Measurements from ENCODE around the gene PROP1.

GRCh38 chr5:177997319-177997670 is 1.3 kb upstream of the PROP1 start:
- TF ChIP-seq CTCF (IDR thresholded peaks at IDR 0.05; ENCODE audit: low read depth, low read length, missing input control) (no peak), TAF1 (conservative IDR thresholded peaks at IDR 0.05) (no peak), NR2F2 (IDR thresholded peaks at IDR 0.05) (no peak), RXRA (IDR thresholded peaks at IDR 0.05) (no peak), HNF4A (conservative IDR thresholded peaks at IDR 0.05) (no peak), ATF3 (IDR thresholded peaks at IDR 0.05) (no peak), MAX (IDR thresholded peaks at IDR 0.05) (no peak), GABPA (IDR thresholded peaks at IDR 0.05 in 1 of 2, conservative IDR thresholded peaks at IDR 0.05 in 1 of 2) (no peak), RAD21 (IDR thresholded peaks at IDR 0.05) (no peak)
